DMS114 treated with DMSO at 0.1 percent for 48 hours (cell line): ENCODE measurements around the gene FRMD5.
"Not testable (repeated sequence)": the region's sequence is repeated elsewhere in the genome, so short reads cannot be mapped to it uniquely, and the experiment has no call there.

ENCODE experiments used
- DNase-seq: peaks from one replicate; lab custom pipeline; 2025; ENCODE audit not compliant: unreplicated experiment; lab: John Stamatoyannopoulos, UW

Gene FRMD5

GRCh38 chr15:44195151-44195740, at the start of gene FRMD5:
FRMD5 (minus strand) TSS chr15:44195271.
- DNase-seq: peak; percentile 93

- DNase-seq: no peak
Observed at GRCh38 chr15:44243829-44244228, 48.8 kb upstream of the FRMD5 start.

DNA sequence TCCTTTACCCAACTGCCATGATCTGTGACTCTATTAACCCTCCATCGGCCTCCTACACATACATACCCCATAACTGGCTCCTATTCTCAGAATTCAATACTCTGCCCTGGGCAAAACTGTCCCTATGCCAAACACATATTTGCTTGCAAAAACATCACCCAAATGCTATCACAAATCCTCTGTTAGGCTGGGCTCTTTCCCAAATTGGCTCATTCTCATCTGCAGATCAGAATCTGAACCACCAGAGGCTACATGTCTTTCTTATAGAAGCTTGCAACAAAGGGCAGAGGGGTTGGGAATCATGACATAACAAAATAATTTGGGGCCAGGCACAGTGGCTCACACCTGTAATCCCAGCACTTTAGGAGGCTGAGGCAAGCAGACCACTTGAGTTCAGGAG, 48.1 kb upstream of the FRMD5 start:
- no peak for DNase-seq

GRCh38 chr15:44231842-44232241, 36.8 kb upstream of the FRMD5 start:
- DNase-seq: no peak

DNA sequence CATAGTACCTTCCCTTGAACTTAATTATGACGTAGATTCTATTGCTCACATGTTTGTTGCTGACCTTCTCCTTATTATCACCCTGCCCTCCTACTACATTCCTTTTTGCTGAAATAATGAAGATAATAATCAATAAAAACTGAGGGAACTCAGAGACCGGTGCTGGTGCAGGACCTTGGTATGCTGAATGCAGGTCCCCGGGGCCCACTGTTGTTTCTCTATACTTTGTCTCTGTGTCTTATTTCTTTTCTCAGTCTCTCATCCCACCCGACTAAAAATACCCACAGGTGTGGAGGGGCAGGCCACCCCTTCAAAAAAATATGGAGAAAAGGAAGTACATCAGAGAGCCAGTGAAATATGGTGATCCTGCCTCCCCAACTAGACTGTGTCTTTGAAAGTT, 34.2 kb upstream of the FRMD5 start:
- not testable (repeated sequence) for DNase-seq

- no peak for DNase-seq
Observed at GRCh38 chr15:44227584-44227983, 32.5 kb upstream of the FRMD5 start.

GRCh38 chr15:44227001-44227400, 31.9 kb upstream of the FRMD5 start:
- not testable (repeated sequence) for DNase-seq

- DNase-seq: no peak
Observed at GRCh38 chr15:44222478-44222877, 27.4 kb upstream of the FRMD5 start.

GRCh38 chr15:44219073-44219472, 24.0 kb upstream of the FRMD5 start:
- no peak for DNase-seq

GRCh38 chr15:44216958-44217357, 21.9 kb upstream of the FRMD5 start:
- no peak for DNase-seq

- DNase-seq: no peak
Observed at GRCh38 chr15:44215594-44215993, 20.5 kb upstream of the FRMD5 start.

DNA sequence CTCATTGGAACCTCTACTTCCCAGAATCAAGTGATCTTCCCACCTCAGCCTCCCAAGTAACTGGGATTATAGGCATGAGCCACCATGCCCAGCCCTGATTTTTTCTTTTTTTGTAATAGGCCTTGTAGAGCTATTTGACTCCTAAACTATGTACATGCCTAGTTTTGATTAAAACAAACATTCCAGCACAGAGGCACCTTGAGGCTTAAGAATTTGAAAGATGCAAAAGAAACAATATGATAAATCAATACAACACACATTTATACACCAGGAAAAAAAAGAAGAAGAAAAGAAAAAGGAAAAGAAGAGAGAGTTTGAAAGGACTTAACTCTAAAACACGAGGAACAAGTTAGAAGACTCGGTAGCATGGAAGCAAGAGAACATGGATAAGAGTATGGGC, 13.9 kb upstream of the FRMD5 start:
- no peak for DNase-seq

- no peak for DNase-seq
Observed at GRCh38 chr15:44207643-44208042, 12.6 kb upstream of the FRMD5 start.

DNA sequence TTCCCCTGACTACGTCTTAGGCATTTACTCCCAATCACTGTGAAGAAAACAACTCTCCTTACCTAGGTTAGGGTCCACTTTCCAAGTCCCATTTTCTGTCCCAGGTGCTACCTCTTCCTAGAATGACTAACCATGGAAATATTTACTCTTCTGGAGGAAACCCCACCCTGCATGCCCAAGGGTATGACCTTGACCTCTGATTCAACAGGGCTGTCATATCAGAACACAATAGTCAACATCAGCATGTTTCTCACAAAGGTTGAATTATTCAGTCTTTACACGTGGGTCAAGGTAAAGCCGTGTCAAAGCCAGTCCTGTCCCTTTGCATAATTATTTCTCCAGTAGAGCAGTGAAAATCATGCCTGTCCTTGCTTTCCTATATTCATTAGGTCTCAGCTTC, 4.3 kb upstream of the FRMD5 start:
- DNase-seq: no peak

DNA sequence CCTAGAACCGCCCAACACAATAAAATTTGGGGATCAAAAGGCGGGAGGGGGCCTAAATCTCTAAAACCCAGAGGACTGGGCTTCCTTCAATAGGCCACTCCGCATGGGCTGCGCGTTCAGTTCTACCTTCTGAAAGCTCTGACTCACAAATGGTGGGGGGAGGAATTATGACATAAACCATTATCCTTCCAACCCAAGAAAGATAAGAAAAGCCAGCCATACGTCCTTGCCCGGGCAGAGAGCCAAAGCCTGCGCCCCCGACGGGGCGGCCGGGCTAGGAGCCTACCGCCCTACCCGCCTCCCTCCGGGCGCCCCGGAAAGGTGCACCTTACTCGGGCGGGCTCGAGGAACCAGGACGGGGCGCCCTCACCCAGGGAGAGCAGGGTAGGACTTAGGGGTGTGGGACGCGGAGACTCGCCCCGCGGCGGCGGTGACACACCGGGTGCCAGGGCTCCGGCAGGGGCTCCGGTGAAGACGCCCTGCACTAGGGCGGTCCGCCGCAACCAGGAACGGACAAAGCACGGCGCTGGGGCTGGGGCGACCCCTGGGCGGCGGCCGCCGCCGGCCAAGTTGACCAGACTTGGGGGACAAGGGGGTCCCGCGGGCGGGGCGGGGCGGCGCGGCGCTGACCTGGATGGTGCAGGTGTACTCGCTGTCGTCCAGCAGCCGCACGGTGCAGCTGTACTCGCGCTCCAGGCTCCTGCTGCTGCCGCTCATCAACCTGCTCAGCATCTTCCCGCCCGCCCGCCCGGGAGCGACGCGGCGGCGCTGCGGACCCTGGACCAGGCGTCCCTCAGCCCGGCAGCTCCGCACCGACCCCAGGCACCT, 534 bp downstream of the FRMD5 start:
- no peak for DNase-seq

DNA sequence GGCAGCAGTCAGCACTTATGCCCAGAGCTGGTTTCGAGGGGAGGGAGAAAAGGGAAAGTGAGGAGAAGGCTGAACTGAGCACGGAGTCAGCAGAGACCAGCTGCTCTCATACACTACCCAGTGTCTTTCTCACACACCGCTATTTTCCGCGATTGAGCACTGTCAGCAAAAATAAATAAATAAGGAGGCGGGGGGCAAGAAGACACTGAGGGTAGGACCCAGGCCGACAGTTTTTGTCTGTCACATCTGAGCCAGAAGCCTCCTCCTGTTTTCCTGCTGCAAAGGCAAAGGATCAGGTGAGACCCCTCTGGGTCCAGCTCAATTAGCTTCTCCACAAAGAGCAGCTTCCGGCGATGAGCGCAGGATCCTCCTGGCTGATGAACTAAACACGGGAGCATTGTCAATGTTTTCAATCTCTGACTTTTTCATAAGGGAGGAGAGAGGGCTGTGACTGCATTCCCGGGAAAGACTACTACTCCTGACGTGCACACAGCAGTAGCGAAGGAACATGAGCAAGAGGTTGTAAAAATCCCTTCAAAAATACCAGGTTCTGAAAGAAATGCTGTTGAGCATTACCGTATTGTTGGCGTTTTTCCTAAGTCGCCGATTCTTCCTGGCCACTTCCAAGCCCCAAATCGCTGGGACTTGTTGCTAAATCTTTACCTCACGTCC, 1.3 kb downstream of the FRMD5 start:
- DNase-seq: no peak

- no peak for DNase-seq
Observed at GRCh38 chr15:44188795-44189194, 6.3 kb downstream of the FRMD5 start.

GRCh38 chr15:44186705-44187104, 8.4 kb downstream of the FRMD5 start:
- DNase-seq: no peak

GRCh38 chr15:44183363-44183762, 11.7 kb downstream of the FRMD5 start:
- no peak for DNase-seq

- DNase-seq: no peak
Observed at GRCh38 chr15:44181410-44181809, 13.7 kb downstream of the FRMD5 start.

GRCh38 chr15:44177139-44177538, 17.9 kb downstream of the FRMD5 start:
- no peak for DNase-seq

DNA sequence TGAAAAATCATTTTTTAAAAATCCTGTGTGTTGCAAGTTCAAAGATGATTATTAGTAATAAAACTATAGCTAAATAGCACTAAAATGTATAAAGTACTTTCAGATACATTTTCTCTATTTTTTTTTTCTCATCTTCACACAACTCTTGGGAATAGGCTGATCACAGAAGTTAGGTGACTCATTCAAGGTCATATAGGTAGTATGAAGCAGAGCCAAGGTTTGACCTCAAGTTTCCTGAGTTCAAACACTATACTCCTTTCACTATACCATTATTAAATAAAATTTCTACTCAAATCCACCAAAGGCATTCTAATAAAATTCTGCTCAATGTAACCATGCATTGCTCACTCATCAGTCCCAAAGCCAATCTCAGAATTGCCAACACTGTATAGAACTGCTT, 21.3 kb downstream of the FRMD5 start:
- DNase-seq: no peak
